ENCODE results near the gene USP37.

Gene USP37

DNA sequence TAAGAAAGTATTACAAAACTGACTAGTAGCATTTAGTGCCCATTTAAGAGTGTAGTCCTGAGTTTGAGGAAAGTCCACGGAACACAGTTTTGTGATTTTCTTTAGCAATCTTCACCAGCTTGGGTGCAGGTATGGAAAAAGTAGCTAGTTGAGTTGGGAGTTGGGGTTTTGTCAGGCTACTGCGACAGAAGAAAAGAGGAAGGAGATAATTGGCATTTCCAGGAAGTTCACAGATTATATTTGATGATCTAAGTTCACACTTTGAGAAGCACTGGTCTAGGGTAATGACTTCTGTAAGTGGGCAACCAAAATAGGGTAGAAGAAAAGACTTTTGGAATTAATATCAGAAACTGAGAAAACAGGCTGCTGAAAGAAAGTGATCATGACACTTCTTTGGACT lies 97.1 kb downstream of the USP37 start:
- no peak for DNase-seq
- Mint-ChIP-seq H3K27ac (no peak overlapping the region), H3K9me3 (no peaks in the 10 kb centered on the region), H3K4me1 (peaks cover 10% of the 10 kb centered on the region), H3K27me3 (no peaks in the 10 kb centered on the region), H3K4me3 (no peak overlapping the region)
- no peak for ATAC-seq

GRCh38 chr2:218470448-218470847 lies 97.7 kb downstream of the USP37 start:
- Mint-ChIP-seq H3K4me1 (peaks cover 10% of the 10 kb centered on the region), H3K4me3 (no peak overlapping the region), H3K27me3 (no peaks in the 10 kb centered on the region), H3K9me3 (no peaks in the 10 kb centered on the region), H3K27ac (no peak overlapping the region)
- no peak for DNase-seq
- ATAC-seq: no peak

DNA sequence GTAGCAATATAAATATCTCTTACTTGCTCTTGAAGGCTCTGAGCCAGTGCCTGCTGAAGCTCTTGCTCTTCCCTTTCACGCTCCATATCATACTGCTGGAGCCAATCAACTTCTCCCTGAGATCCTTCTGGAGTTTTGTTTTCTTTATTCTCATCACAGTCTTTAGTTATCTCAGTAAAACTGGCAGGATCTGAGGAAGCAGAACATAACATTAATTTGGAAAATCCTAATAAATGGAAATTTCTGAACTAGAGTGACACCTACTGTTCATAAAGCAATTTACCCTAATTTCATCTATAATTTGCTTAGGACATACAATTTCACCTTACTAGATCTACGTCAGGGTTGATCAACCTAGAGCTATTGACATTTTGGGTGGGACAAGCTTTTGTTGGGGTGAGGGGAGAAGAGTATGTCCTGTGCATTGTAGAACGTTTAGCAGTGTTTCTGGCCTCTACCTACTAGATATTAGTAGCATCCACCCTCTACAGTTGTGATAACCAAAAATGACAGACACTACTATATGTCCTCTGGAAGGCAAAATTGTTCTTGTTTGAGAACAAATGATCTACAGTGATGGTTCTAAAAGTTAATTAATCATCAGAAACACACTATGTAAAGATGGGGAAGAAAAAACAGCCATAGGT lies 102.0 kb downstream of the USP37 start:
- no peak for DNase-seq
- no peak for ATAC-seq
- Mint-ChIP-seq H3K4me1 (peaks cover under 1% of the 10 kb centered on the region), H3K27me3 (no peaks in the 10 kb centered on the region), H3K4me3 (no peak overlapping the region), H3K9me3 (no peaks in the 10 kb centered on the region), H3K27ac (no peak overlapping the region)

DNA sequence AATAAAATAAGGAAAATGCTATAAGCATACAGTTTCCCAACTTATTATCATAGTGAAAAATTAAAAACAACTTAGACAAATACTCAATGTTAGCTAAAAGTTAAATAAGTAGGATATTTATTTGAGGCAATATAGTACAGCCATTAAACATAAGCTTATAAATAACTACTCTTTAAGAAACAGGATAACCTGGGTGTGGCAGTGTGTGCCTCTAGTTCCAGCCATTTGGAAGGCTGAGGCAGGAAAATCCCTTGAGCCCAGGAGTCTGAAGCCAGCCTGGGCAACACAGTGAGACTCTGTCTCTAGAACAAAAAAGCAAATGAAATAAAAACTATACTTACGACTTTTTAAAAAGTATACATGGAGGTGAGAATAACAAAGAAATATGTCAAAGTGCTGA lies 109.6 kb downstream of the USP37 start:
- Mint-ChIP-seq H3K27ac (no peak overlapping the region), H3K9me3 (peaks cover 0 to 9% of the 10 kb centered on the region in 2 donors), H3K4me3 (no peak overlapping the region), H3K4me1 (no peaks in the 10 kb centered on the region), H3K27me3 (no peaks in the 10 kb centered on the region)
- DNase-seq (no peak), ATAC-seq (no peak)

DNA sequence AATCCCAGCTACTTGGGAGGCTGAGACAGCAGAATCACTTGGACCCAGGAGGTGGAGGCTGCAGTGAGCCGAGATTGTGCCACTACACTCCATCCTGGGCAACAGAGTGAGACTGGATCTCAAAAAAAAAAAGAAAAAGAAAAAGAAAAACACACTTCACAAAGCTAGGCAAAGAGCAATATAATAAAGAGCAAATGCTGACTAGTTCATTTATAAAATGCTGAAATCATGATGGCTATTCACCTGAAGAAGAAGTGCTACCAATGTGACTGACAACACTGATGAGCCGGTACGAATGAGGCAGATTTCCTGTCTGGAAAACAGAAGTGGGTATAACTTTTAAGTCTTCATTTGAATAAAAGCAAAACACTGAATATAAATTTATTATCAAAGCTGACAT lies 111.3 kb downstream of the USP37 start:
- no peak for ATAC-seq
- no peaks in the 10 kb centered on the region for H3K27me3 Mint-ChIP-seq

GRCh38 chr2:218452079-218452478 lies 116.1 kb downstream of the USP37 start:
- no peak for ATAC-seq
- H3K27ac Mint-ChIP-seq: no peak overlapping the region
- H3K9me3 Mint-ChIP-seq: peaks cover 0 to 9% of the 10 kb centered on the region in 2 donors
- H3K27me3 Mint-ChIP-seq: no peaks in the 10 kb centered on the region
- H3K4me1 Mint-ChIP-seq: peaks cover 8% of the 10 kb centered on the region
- no peak overlapping the region for H3K4me3 Mint-ChIP-seq
- DNase-seq: no peak

More for the DNA sequence above, 111.3 kb downstream of the USP37 start:
- DNase-seq: no peak
- H3K4me1 Mint-ChIP-seq: no peaks in the 10 kb centered on the region
- no peak overlapping the region for H3K4me3 Mint-ChIP-seq
- no peak overlapping the region for H3K27ac Mint-ChIP-seq
- H3K9me3 Mint-ChIP-seq: peaks cover 0 to 9% of the 10 kb centered on the region in 2 donors

DNA sequence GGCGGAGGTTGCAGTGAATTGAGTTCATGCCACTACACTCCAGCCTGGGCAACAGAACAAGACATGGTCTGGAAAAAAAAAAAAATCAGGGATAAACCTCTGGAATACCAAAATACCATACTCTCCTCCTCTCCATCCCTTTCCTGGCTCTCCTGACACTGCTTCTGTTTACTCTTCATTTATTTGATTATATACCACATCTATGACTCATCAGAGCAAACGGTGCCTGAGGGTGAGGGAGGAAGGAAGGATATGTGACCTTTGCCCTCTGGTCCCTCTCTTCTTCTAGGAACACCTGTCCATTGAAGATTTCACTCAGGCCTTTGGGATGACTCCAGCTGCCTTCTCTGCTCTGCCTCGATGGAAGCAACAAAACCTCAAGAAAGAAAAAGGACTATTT lies 119.2 kb downstream of the USP37 start:
- no peak overlapping the region for H3K4me3 Mint-ChIP-seq
- DNase-seq (no peak), ATAC-seq (no peak)
- peaks cover 8% of the 10 kb centered on the region for H3K4me1 Mint-ChIP-seq
- H3K27me3 Mint-ChIP-seq: no peaks in the 10 kb centered on the region
- H3K9me3 Mint-ChIP-seq: no peaks in the 10 kb centered on the region
- H3K27ac Mint-ChIP-seq: peak overlapping the region in 1 of 2 donors; percentile 88

GRCh38 chr2:218447072-218447471 lies 121.1 kb downstream of the USP37 start:
- Mint-ChIP-seq H3K4me3 (no peak overlapping the region), H3K9me3 (no peaks in the 10 kb centered on the region), H3K4me1 (peaks cover 8% of the 10 kb centered on the region), H3K27me3 (no peaks in the 10 kb centered on the region), H3K27ac (no peak overlapping the region)
- no peak for DNase-seq
- ATAC-seq: no peak

DNA sequence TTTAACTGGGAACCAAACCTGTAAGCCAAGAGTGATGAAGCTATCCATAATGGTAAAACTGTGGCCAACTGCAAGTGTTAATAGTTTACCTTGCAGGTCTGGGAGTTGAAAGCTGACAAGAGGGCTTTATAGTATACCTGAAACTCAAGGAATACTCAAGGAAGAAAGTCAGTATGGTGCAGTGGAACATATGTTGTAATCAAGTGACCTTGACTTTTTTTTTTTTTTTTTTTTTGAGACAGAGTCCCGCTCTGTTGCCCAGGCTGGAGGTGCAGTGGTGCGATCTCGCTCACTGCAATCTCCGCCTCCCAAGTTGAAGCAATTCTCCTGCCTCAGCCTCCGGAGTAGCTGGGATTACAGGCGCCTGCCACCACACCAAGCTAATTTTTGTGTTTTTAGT lies 121.6 kb downstream of the USP37 start:
- H3K27ac Mint-ChIP-seq: no peak overlapping the region
- no peak overlapping the region for H3K4me3 Mint-ChIP-seq
- H3K4me1 Mint-ChIP-seq: peaks cover 8% of the 10 kb centered on the region
- ATAC-seq (no peak), DNase-seq (no peak)
- no peaks in the 10 kb centered on the region for H3K9me3 Mint-ChIP-seq
- H3K27me3 Mint-ChIP-seq: no peaks in the 10 kb centered on the region

DNA sequence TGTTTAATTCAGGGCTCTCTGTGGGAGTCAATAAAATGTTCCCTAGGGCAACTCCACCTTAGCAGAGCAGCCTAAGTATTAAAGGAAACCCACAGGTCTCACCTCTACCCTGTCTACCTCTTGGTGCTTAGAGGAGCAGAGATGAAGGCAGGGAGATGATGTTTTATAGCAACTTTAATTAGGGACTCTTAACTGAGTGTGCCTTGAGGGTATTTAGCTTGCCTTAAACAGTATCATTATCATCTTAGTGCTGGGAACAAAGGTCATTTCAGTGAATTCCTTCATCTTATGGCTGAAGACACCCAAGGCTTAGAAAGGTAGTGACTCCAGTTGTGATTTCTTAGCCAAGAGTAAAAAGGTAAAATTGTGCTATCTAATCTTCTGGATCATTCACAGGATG lies 122.5 kb downstream of the USP37 start:
- Mint-ChIP-seq H3K27ac (no peak overlapping the region), H3K4me3 (no peak overlapping the region), H3K9me3 (no peaks in the 10 kb centered on the region), H3K4me1 (peaks cover 8% of the 10 kb centered on the region), H3K27me3 (no peaks in the 10 kb centered on the region)
- DNase-seq (no peak), ATAC-seq (no peak)

- ATAC-seq: no peak
- Mint-ChIP-seq H3K4me1 (peaks cover 8% of the 10 kb centered on the region), H3K9me3 (no peaks in the 10 kb centered on the region), H3K27ac (peak overlapping the region in 1 of 2 donors; percentile 69), H3K4me3 (no peak overlapping the region), H3K27me3 (no peaks in the 10 kb centered on the region)
- no peak for DNase-seq
Measured at GRCh38 chr2:218444692-218445357, 123.3 kb downstream of the USP37 start.

GRCh38 chr2:218438596-218438995 lies 129.6 kb downstream of the USP37 start:
- ATAC-seq (no peak), DNase-seq (no peak)
- Mint-ChIP-seq H3K4me3 (no peak overlapping the region), H3K4me1 (no peaks in the 10 kb centered on the region), H3K27me3 (no peaks in the 10 kb centered on the region), H3K9me3 (no peaks in the 10 kb centered on the region), H3K27ac (no peak overlapping the region)

GRCh38 chr2:218437969-218438368 lies 130.2 kb downstream of the USP37 start:
- no peak for DNase-seq
- no peak overlapping the region for H3K27ac Mint-ChIP-seq
- no peaks in the 10 kb centered on the region for H3K27me3 Mint-ChIP-seq
- H3K4me3 Mint-ChIP-seq: no peak overlapping the region
- no peak for ATAC-seq
- no peaks in the 10 kb centered on the region for H3K9me3 Mint-ChIP-seq
- no peaks in the 10 kb centered on the region for H3K4me1 Mint-ChIP-seq

DNA sequence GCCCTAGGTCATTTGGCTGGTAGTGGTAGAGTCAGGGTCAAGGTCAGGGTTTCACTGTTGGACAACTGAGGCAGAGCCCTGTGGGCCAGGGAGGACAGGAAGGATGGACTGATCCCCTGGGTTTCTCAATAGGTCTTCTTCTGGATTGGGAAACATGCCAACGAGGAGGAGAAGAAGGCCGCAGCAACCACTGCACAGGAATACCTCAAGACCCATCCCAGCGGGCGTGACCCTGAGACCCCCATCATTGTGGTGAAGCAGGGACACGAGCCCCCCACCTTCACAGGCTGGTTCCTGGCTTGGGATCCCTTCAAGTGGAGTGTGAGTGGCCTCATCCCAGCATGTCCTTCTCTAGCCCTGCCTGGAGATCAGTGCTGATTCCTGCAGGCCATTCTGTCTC lies 131.2 kb downstream of the USP37 start:
- no peak for ATAC-seq
- H3K4me3 Mint-ChIP-seq: no peak overlapping the region
- H3K27ac Mint-ChIP-seq: no peak overlapping the region
- no peaks in the 10 kb centered on the region for H3K9me3 Mint-ChIP-seq
- no peaks in the 10 kb centered on the region for H3K4me1 Mint-ChIP-seq
- no peak for DNase-seq
- no peaks in the 10 kb centered on the region for H3K27me3 Mint-ChIP-seq

DNA sequence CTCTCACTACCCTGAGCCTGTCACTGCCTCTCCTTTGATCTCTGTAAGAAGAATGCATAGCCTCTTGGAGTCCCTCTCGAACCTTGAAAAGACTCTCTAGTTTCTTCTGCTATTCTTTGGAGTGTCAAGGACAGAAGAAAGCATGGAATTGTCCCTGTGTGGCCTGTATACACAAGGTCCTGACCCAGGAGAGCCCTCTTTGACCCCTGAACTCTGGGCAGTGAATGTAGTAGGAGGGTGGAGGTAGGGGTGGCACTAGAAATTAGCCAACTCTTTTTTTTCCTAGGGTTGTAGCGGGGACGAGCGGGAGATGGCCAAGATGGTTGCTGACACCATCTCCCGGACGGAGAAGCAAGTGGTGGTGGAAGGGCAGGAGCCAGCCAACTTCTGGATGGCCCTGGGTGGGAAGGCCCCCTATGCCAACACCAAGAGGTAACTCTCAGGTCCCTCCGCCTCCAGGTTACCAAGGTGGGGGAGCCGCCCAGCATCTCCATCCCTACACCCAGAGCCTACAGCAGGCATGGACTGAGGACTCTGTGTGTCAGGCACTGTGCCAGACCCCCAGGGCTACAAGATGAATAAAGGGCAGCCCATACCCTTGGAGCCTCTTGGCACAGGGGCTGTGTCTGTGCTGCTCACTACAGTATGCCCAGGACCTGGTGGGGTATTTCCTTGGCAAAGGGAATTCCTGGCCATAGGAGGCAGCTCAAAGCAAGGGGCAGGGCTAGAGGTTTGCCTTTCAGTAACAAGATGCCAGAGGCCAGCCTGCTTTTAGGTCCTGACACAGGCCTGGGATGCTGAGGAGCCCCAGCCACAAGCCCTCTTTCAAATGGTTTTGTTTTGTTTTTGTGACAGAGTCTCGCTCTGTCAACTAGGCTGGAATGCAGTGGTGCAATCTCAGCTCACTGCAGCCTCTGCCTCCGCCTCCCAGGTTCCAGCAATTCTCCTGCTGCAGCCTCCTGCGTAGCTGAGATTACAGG lies 132.9 kb downstream of the USP37 start:
- no peak overlapping the region for H3K27ac Mint-ChIP-seq
- no peaks in the 10 kb centered on the region for H3K4me1 Mint-ChIP-seq
- no peak overlapping the region for H3K4me3 Mint-ChIP-seq
- ATAC-seq (no peak), DNase-seq (no peak)
- H3K9me3 Mint-ChIP-seq: no peaks in the 10 kb centered on the region
- no peaks in the 10 kb centered on the region for H3K27me3 Mint-ChIP-seq

GRCh38 chr2:218434456-218434855 lies 133.7 kb downstream of the USP37 start:
- ATAC-seq (no peak), DNase-seq (no peak)
- Mint-ChIP-seq H3K4me1 (no peaks in the 10 kb centered on the region), H3K27me3 (no peaks in the 10 kb centered on the region), H3K4me3 (no peak overlapping the region), H3K27ac (no peak overlapping the region), H3K9me3 (no peaks in the 10 kb centered on the region)
